Right cardiac atrium (tissue), 5 donors: Measurements from ENCODE around the gene MFN1. TPM values are rescaled to one million over a fixed set of nuclear protein-coding genes. Genes with fewer than 3 reads are reported as not detected.

Experiments
- ATAC-seq, 2 donors: fragments of 200-7000 bp; cut with Tn5 transposase; one replicate each; pipeline versions ENCODE4 v1.8.0 to v1.9.1; 2020; ENCODE audit warnings: moderate library complexity in 2 of 2, mild to moderate bottlenecking in 1 of 2
- DNase-seq, 3 donors: peaks; one replicate each; pipeline ENCODE4 v3.0.0-alpha.2; 2020
- H3K27ac ChIP-seq: one replicate; pipeline ENCODE4 v1.5.1; 2013; ENCODE audit warnings: mild to moderate bottlenecking, low read length, control low read depth, moderate library complexity
- H3K27me3 ChIP-seq: one replicate; pipeline ENCODE4 v1.6.1; 2013; ENCODE audit not compliant: control insufficient read depth, insufficient read depth
- H3K4me1 ChIP-seq: one replicate; pipeline ENCODE4 v1.6.1; 2013; ENCODE audit warnings: low read length; ENCODE audit not compliant: control insufficient read depth, insufficient read depth
- H3K4me3 ChIP-seq: one replicate; pipeline ENCODE4 v1.5.1; 2013; ENCODE audit warnings: low read length, control low read depth
- H3K9me3 ChIP-seq: one replicate; pipeline ENCODE4 v1.6.1; 2013; ENCODE audit warnings: low read length; ENCODE audit not compliant: control insufficient read depth
- WGBS: extraction: QIAGEN DNeasy Blood & Tissue Kit; methylation state at CpG from one replicate; pipeline ENCODE4 v1.1.7; 2013; 5-methylcytosine and 5-hydroxymethylcytosine counted together
- intact Hi-C, 4 donors: fragments of 100-400 bp; cut with DNase I; formaldehyde crosslinking; loops; one replicate each; pipeline versions ENCODE4 v1.11.0 to v1.14.0; 2022 to 2023
- polyA plus RNA-seq: library from polyadenylated mRNA; stranded (reverse); fragments of 200-250 nt; gene quantifications from one replicate; pipeline ENCODE4 v1.2.3, GENCODE V29; 2013
- total RNA-seq, 4 donors: library from RNA; stranded (reverse); fragmentation: NEBNext Ultra II Directional; extraction: Animal tissue kit (Norgen Biotek cat#: 25700); gene quantifications; one replicate each; pipeline ENCODE4 v1.2.1, GENCODE V29; 2021
- donor health status: healthy with polysubstance abuse.
- donor health status: DM: no; HTN: yes; CAD: no.
- donor health status: DM: no; HTN: no; CAD: no.
- donor health status: DM: no; HTN: yes; CAD: no; lungs with severe emphysema.
- donor health status: DM: yes; HTN: yes; CAD: no.

Gene MFN1
- total and polyA plus RNA-seq, 5 donors: 20.9 to 95.5 (median 70.3) TPM

DNA sequence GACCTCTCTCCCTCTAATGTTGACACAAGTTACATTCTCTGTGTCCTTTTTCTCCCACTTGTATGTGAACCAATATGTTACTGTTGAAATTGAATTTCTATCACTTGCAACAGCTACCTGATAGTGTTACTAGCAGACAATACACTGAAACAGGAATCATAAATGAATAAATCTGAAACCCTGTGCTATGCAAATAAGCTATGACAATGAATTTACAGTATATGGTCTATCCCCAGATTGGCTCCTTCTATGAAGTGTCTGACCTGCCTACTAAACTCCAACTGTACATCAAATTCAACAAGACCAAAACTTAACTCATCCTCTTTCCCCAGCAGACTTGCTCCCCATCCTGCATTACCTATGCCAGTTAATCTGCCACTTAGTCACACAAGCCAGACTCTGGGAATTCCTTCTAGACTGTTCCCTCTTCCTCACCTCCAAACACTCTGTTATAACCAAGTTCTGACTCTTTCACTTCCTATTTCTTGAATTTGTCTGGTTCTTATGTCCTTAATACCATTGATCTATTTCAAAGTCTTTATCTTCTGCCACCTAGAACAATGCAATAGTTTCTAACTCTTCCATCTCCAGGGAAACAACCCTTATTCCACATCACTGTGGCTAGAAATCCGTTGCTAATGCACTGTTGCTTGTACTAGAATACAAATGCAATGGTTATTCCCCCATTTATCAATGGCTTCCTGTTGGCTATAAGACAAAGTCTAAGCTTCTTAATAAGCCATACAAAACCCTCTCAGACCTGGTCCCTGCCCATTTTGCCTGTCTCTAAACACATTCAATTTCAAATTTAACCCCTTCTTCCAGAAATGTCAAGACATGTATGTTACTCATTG, 38.1 kb upstream of the MFN1 start:
- DNase-seq: no peak
- WGBS: 51% methylated on average over 1 of the region's 1 CpG
- intact Hi-C loops: loop anchor here in 3 of 4 donors (10.0 kb wide), 3 partner anchors 165 to 295 kb away; partner anchors contain the start of gene PIK3CA (in 1 of the 3)
- ATAC-seq: no peak
- H3K4me3 ChIP-seq: no peak overlapping the region
- H3K27me3 ChIP-seq: no peaks in the 10 kb centered on the region
- no peaks in the 10 kb centered on the region for H3K9me3 ChIP-seq
- no peaks in the 10 kb centered on the region for H3K4me1 ChIP-seq
- no peak overlapping the region for H3K27ac ChIP-seq

DNA sequence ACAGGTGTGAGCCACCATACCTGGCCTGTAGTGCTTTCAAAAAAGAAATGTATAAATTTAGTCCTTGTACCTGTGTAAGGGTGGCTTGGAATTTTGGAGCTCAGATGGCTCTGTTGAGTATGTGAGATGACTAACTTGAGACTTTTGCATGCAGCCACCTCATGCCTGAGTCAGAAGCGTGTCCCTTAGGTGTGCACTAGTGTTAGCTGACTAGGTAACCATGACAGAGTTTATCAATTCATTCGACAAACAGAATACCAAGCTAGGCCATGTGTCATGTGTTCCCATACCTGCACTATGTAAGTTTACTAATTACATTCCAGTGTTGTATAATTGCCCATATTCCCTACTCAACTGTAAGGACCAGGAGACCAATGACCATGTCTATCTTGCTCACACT, 28.6 kb upstream of the MFN1 start:
- intact Hi-C loops: loop anchor here (5.0 to 10.0 kb wide), 7 partner anchors 172 to 304 kb away; partner anchors contain the start of gene PIK3CA (in 2 of the 4)

GRCh38 chr3:179321668-179322285, 25.7 kb upstream of the MFN1 start:
- DNase-seq: peak in 1 of 3 donors; percentile 61
- H3K27me3 ChIP-seq: no peaks in the 10 kb centered on the region
- H3K4me3 ChIP-seq: peak overlapping the region; percentile 56
- H3K27ac ChIP-seq: no peak overlapping the region
- H3K4me1 ChIP-seq: no peaks in the 10 kb centered on the region
- 33% methylated on average over 10 of the region's 10 CpGs for WGBS
- peak; percentile 12 to 14 for ATAC-seq
- intact Hi-C loops: loop anchor here in 2 of 4 donors (5.0 to 10.0 kb wide), 3 partner anchors 174 to 243 kb away; partner anchors contain the start of genes ACTL6A (in 1 of the 2) and PIK3CA (in 1 of the 2)
- no peaks in the 10 kb centered on the region for H3K9me3 ChIP-seq

More for the DNA sequence above, 28.6 kb upstream of the MFN1 start:
- H3K9me3 ChIP-seq: no peaks in the 10 kb centered on the region
- no peaks in the 10 kb centered on the region for H3K4me1 ChIP-seq
- H3K27ac ChIP-seq: no peak overlapping the region
- ATAC-seq (no peak), DNase-seq (no peak)
- WGBS: 94% methylated on average over 2 of the region's 2 CpGs
- no peaks in the 10 kb centered on the region for H3K27me3 ChIP-seq
- H3K4me3 ChIP-seq: no peak overlapping the region

- Histone ChIP-seq H3K4me1 (no peaks in the 10 kb centered on the region), H3K27me3 (no peaks in the 10 kb centered on the region), H3K9me3 (no peaks in the 10 kb centered on the region), H3K27ac (peak within 1 kb of the TSS; percentile 93), H3K4me3 (peak within 1 kb of the TSS; percentile 56)
- under 1% methylated on average over 75 of the region's 75 CpGs for WGBS
- ATAC-seq (peak; percentile 94 to 95), DNase-seq (peak; percentile 87 to 94 (median 94))
- intact Hi-C loops: loop anchor here in 2 of 4 donors (5.0 to 10.0 kb wide), 3 partner anchors 175 to 242 kb away; partner anchors contain the start of genes ACTL6A (in 1 of the 2) and PIK3CA (in 1 of the 2)
These were observed 25.0 kb upstream of the MFN1 start, which contains the start of gene ZNF639 for GRCh38 chr3:179322286-179323196. Gene ZNF639, plus strand, starts transcription at chr3:179323031. Its CDS starts 5,263 bp downstream, at chr3:179328294.

GRCh38 chr3:179323197-179324110, 24.1 kb upstream of the MFN1 start:
- intact Hi-C loops: loop anchor here in 2 of 4 donors (5.0 to 10.0 kb wide), 3 partner anchors 176 to 241 kb away; partner anchors contain the start of genes ACTL6A (in 1 of the 2) and PIK3CA (in 1 of the 2)
- Histone ChIP-seq H3K4me3 (peak overlapping the region; percentile 56), H3K9me3 (no peaks in the 10 kb centered on the region), H3K4me1 (no peaks in the 10 kb centered on the region), H3K27me3 (no peaks in the 10 kb centered on the region), H3K27ac (peak overlapping the region; percentile 93)
- under 1% methylated on average over 81 of the region's 81 CpGs for WGBS
- peak; percentile 79 to 86 for ATAC-seq
- peak; percentile 83 to 91 (median 91) for DNase-seq

GRCh38 chr3:179324270-179324754, 23.2 kb upstream of the MFN1 start:
- Histone ChIP-seq H3K27me3 (no peaks in the 10 kb centered on the region), H3K4me1 (no peaks in the 10 kb centered on the region), H3K27ac (no peak overlapping the region), H3K4me3 (peak overlapping the region; percentile 56), H3K9me3 (no peaks in the 10 kb centered on the region)
- intact Hi-C loops: loop anchor here in 2 of 4 donors (5.0 to 10.0 kb wide), 3 partner anchors 177 to 240 kb away; partner anchors contain the start of genes ACTL6A (in 1 of the 2) and PIK3CA (in 1 of the 2)
- no peak for ATAC-seq
- 2% methylated on average over 8 of the region's 8 CpGs for WGBS
- no peak for DNase-seq

- 92% methylated on average over 1 of the region's 1 CpG for WGBS
- ATAC-seq: no peak
- Histone ChIP-seq H3K9me3 (no peaks in the 10 kb centered on the region), H3K27ac (no peak overlapping the region), H3K4me3 (no peak overlapping the region), H3K4me1 (no peaks in the 10 kb centered on the region), H3K27me3 (no peaks in the 10 kb centered on the region)
- intact Hi-C loops: no loop called here
- no peak for DNase-seq
These were observed 17.1 kb upstream of the MFN1 start for GRCh38 chr3:179330438-179330837.

DNA sequence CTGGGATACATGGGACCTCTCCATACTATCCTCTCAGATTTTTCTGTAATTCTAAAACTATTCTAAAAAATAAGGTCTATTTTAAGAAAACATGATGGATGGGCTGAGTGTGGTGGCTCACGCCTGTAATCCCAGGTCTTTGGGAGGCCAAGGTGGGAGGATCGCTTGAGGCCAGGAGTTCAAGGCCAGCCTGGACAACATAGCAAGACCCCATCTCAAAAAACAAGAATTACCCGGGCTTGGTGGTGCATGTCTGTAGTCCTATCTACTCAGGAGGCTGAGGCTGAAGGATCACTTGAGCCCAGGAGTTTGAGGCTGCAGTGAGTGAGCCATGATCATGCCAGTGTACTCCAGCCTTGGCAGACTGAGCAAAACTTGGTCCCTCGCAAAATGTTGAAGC, 15.3 kb upstream of the MFN1 start:
- Histone ChIP-seq H3K4me3 (no peak overlapping the region), H3K27me3 (no peaks in the 10 kb centered on the region), H3K4me1 (no peaks in the 10 kb centered on the region), H3K9me3 (no peaks in the 10 kb centered on the region), H3K27ac (no peak overlapping the region)
- intact Hi-C loops: no loop called here
- WGBS: 96% methylated on average over 4 of the region's 4 CpGs
- ATAC-seq (no peak), DNase-seq (no peak)

GRCh38 chr3:179333084-179333483, 14.4 kb upstream of the MFN1 start:
- DNase-seq (no peak), ATAC-seq (no peak)
- Histone ChIP-seq H3K27ac (no peak overlapping the region), H3K4me1 (no peaks in the 10 kb centered on the region), H3K9me3 (no peaks in the 10 kb centered on the region), H3K27me3 (no peaks in the 10 kb centered on the region), H3K4me3 (no peak overlapping the region)
- 70% methylated on average over 2 of the region's 2 CpGs for WGBS
- intact Hi-C loops: no loop called here
